Esophagus muscularis mucosa (tissue), 4 donors: ENCODE measurements around the gene TBPL2. TPM values are rescaled to one million over a fixed set of nuclear protein-coding genes. Genes with fewer than 3 reads are reported as not detected.

Source experiments
- DNase-seq: peaks from one replicate; pipeline ENCODE4 v3.0.0-alpha.2; 2017; ENCODE audit errors: extremely low spot score
- H3K27ac ChIP-seq, 4 donors: fragments of 200-600 bp; sonication (generic); replicated peaks in 1 of 4; 1 replicate in 3 of 4; 2 replicates in 1 of 4; pipeline ENCODE4 v1.5.1; 2016 to 2019; ENCODE audit warnings: mild to moderate bottlenecking in 1 of 4
- H3K27me3 ChIP-seq, 4 donors: fragments of 200-600 bp; sonication (generic); one replicate each; pipeline versions ENCODE4 v1.5.1 to v1.6.0; 2016 to 2019
- H3K36me3 ChIP-seq, 4 donors: fragments of 200-600 bp; sonication (generic); one replicate each; pipeline ENCODE4 v1.5.1; 2016 to 2019
- H3K4me1 ChIP-seq, 4 donors: fragments of 200-600 bp; sonication (generic); one replicate each; pipeline ENCODE4 v1.5.1; 2016 to 2019
- H3K4me3 ChIP-seq, 4 donors: fragments of 200-600 bp; sonication (generic); 1 replicate in 2 of 4; 2 replicates in 2 of 4; pipeline ENCODE4 v1.5.1; 2016 to 2019; ENCODE audit warnings: mild to moderate bottlenecking in 4 of 4, moderate library complexity in 1 of 4
- H3K9me3 ChIP-seq, 4 donors: fragments of 200-600 bp; sonication (generic); 1 replicate in 3 of 4; 2 replicates in 1 of 4; pipeline ENCODE4 v1.5.1; 2016 to 2019
- CTCF ChIP-seq, 3 experiments: fragments of 200-600 bp in 2 of 3; fragments of 450-650 bp in 1 of 3; sonication (generic) in 2 of 3; IDR thresholded peaks; one replicate each; pipeline ENCODE4 v1.5.1; 2017 to 2019; ENCODE audit warnings: antibody characterized with exemption in 3 of 3, mild to moderate bottlenecking in 2 of 3, moderate library complexity in 1 of 3
- EP300 ChIP-seq: sonication (generic); formaldehyde crosslinking; IDR thresholded peaks from one replicate; pipeline ENCODE4 v1.6.1; 2017; ENCODE audit warnings: antibody characterized with exemption
- POLR2A ChIP-seq: fragments of 450-650 bp; IDR thresholded peaks from one replicate; pipeline ENCODE4 v1.6.1; 2017; ENCODE audit warnings: antibody characterized with exemption, moderate library complexity, mild to moderate bottlenecking, low read depth
- POLR2AphosphoS5 ChIP-seq, 2 donors: sonication (generic); formaldehyde crosslinking; IDR thresholded peaks; one replicate each; pipeline ENCODE4 v1.6.1; 2017; ENCODE audit warnings: antibody characterized with exemption in 2 of 2
- WGBS: methylation state at CpG from one replicate; pipeline ENCODE4 v1.1.5; 2018; 5-methylcytosine and 5-hydroxymethylcytosine counted together
- intact Hi-C: fragments of 100-400 bp; cut with DNase I; formaldehyde crosslinking; loops from one replicate; pipeline ENCODE4 v1.15.1; 2023
- total RNA-seq, 4 donors: library from RNA; depleted of rRNA; stranded (reverse); fragments of >200 nt; gene quantifications; one replicate each; pipeline versions ENCODE4 v1.1.0 to v1.2.1, GENCODE V29; 2016

The TBPL2 gene
- total RNA-seq, 4 donors from 2014 or later: not detected

- Histone ChIP-seq H3K36me3 (peaks cover 4 to 20% (median 15%) of the 10 kb centered on the region in 4 donors), H3K27me3 (no peaks in the 10 kb centered on the region), H3K4me1 (peaks cover 15 to 26% (median 24%) of the 10 kb centered on the region in 4 donors), H3K4me3 (no peak overlapping the region), H3K9me3 (no peaks in the 10 kb centered on the region), H3K27ac (peak overlapping the region in 2 of 4 donors; percentile 30 to 43)
- WGBS: 83% methylated on average over 2 of the region's 2 CpGs
- intact Hi-C loops: no loop called here
- TF ChIP-seq CTCF (IDR thresholded peaks at IDR 0.05) (no peak), POLR2AphosphoS5 (IDR thresholded peaks at IDR 0.05) (no peak), POLR2A (no peak), EP300 (no peak)
- no peak for DNase-seq
These were observed 40.6 kb downstream of the TBPL2 start for GRCh38 chr14:55399852-55400251.

- Histone ChIP-seq H3K4me3 (no peak overlapping the region), H3K36me3 (peaks cover 6 to 27% (median 19%) of the 10 kb centered on the region in 4 donors), H3K27me3 (no peaks in the 10 kb centered on the region), H3K9me3 (no peaks in the 10 kb centered on the region), H3K4me1 (peaks cover 15 to 22% (median 20%) of the 10 kb centered on the region in 4 donors), H3K27ac (peak overlapping the region in 3 of 4 donors; percentile 5 to 43 (median 30))
- WGBS: 78% methylated on average over 1 of the region's 1 CpG
- no peak for DNase-seq
- TF ChIP-seq EP300 (peak; percentile 27), POLR2AphosphoS5 (IDR thresholded peaks at IDR 0.05) (no peak)
- intact Hi-C loops: no loop called here
These were observed 41.2 kb downstream of the TBPL2 start for GRCh38 chr14:55399183-55399582.

- Histone ChIP-seq H3K9me3 (no peaks in the 10 kb centered on the region), H3K4me1 (peaks cover 15 to 22% (median 17%) of the 10 kb centered on the region in 4 donors), H3K27ac (peak overlapping the region in 3 of 4 donors; percentile 5 to 43 (median 38)), H3K36me3 (peaks cover 6 to 30% (median 21%) of the 10 kb centered on the region in 4 donors), H3K4me3 (no peak overlapping the region), H3K27me3 (no peaks in the 10 kb centered on the region)
- intact Hi-C loops: no loop called here
- DNase-seq: no peak
- TF ChIP-seq POLR2A (no peak), POLR2AphosphoS5 (IDR thresholded peaks at IDR 0.05) (peak; percentile 33 to 38)
- WGBS: 75% methylated on average over 5 of the region's 5 CpGs
These were observed 41.7 kb downstream of the TBPL2 start for GRCh38 chr14:55398679-55399078.

- DNase-seq: no peak
- Histone ChIP-seq H3K27me3 (no peaks in the 10 kb centered on the region), H3K4me3 (no peak overlapping the region), H3K4me1 (peaks cover 0 to 18% (median 0%) of the 10 kb centered on the region in 4 donors), H3K27ac (peak overlapping the region; percentile 32 to 49 (median 42)), H3K9me3 (no peaks in the 10 kb centered on the region), H3K36me3 (peaks cover 0 to 55% (median 42%) of the 10 kb centered on the region in 4 donors)
- TF ChIP-seq POLR2AphosphoS5 (IDR thresholded peaks at IDR 0.05) (no peak), POLR2A (no peak), CTCF (IDR thresholded peaks at IDR 0.05) (no peak), EP300 (no peak)
- WGBS: 57% methylated on average over 4 of the region's 4 CpGs
- intact Hi-C loops: no loop called here
These were observed 51.1 kb downstream of the TBPL2 start for GRCh38 chr14:55389330-55389729.

GRCh38 chr14:55388160-55388559, 52.3 kb downstream of the TBPL2 start:
- H3K27ac ChIP-seq: no peak overlapping the region
- H3K4me3 ChIP-seq: no peak overlapping the region
- intact Hi-C loops: no loop called here
- DNase-seq: no peak
- no peaks in the 10 kb centered on the region for H3K9me3 ChIP-seq
- TF ChIP-seq POLR2AphosphoS5 (IDR thresholded peaks at IDR 0.05): no peak
- TF ChIP-seq POLR2A: no peak
- no peak for TF ChIP-seq CTCF (IDR thresholded peaks at IDR 0.05)
- TF ChIP-seq EP300: no peak
- H3K36me3 ChIP-seq: peaks cover 0 to 57% (median 40%) of the 10 kb centered on the region in 4 donors
- no peaks in the 10 kb centered on the region for H3K27me3 ChIP-seq
- H3K4me1 ChIP-seq: peaks cover 3 to 19% (median 6%) of the 10 kb centered on the region in 4 donors

- Histone ChIP-seq H3K27ac (no peak overlapping the region), H3K4me1 (peaks cover 7 to 23% (median 12%) of the 10 kb centered on the region in 4 donors), H3K9me3 (no peaks in the 10 kb centered on the region), H3K36me3 (peaks cover 2 to 63% (median 44%) of the 10 kb centered on the region in 4 donors), H3K27me3 (no peaks in the 10 kb centered on the region), H3K4me3 (no peak overlapping the region)
- intact Hi-C loops: no loop called here
- TF ChIP-seq CTCF (IDR thresholded peaks at IDR 0.05): no peak
- TF ChIP-seq EP300: no peak
- no peak for TF ChIP-seq POLR2A
- no peak for DNase-seq
- 98% methylated on average over 4 of the region's 4 CpGs for WGBS
These were observed 53.3 kb downstream of the TBPL2 start for GRCh38 chr14:55387121-55387520.
